HepG2 (cell line): ENCODE measurements around the gene ART4. TPM values are rescaled to one million over a fixed set of nuclear protein-coding genes. Genes with fewer than 3 reads are reported as not detected.

Source experiments
- ATF2 ChIP-seq: sonication (generic); formaldehyde crosslinking; IDR thresholded peaks from 2 replicates; pipeline ENCODE4 v1.4.0; 2020; ENCODE audit warnings: missing genetic modification reagents
- EP300 ChIP-seq, 3 experiments: sonication (generic) in 1 of 3; formaldehyde crosslinking in 1 of 3; IDR thresholded peaks; 2 replicates each; pipeline versions ENCODE4 v1.5.1 to v1.6.1; 2011 to 2020; ENCODE audit warnings: low read depth in 2 of 3, low read length in 2 of 3, borderline replicate concordance in 1 of 3, improper control_type of control experiment in 1 of 3, mild to moderate bottlenecking in 1 of 3, missing genetic modification reagents in 1 of 3, moderate library complexity in 1 of 3
- GABPB1 ChIP-seq: IDR thresholded peaks from 2 replicates; pipeline ENCODE4 v1.6.1; 2016; ENCODE audit warnings: mild to moderate bottlenecking, missing genetic modification reagents, moderate library complexity, missing compliant biosample characterization
- GATAD2A ChIP-seq: IDR thresholded peaks from 2 replicates; pipeline ENCODE4 v1.6.1; 2016
- JDP2 ChIP-seq: sonication (generic); formaldehyde crosslinking; IDR thresholded peaks from 2 replicates; pipeline ENCODE4 v1.8.1; 2022; ENCODE audit warnings: missing genetic modification reagents, borderline replicate concordance
- MAFF ChIP-seq: IDR thresholded peaks from 2 replicates; pipeline ENCODE4 v1.6.1; 2011; ENCODE audit warnings: low read depth, low read length, improper control_type of control experiment
- MEIS1 ChIP-seq: sonication (generic); formaldehyde crosslinking; IDR thresholded peaks from 2 replicates; pipeline ENCODE4 v1.9.0; 2021; ENCODE audit warnings: mild to moderate bottlenecking, missing genetic modification reagents, moderate library complexity, borderline replicate concordance
- NFE2L2 ChIP-seq: fragments of 150-350 bp; IDR thresholded peaks from 2 replicates; pipeline ENCODE4 v1.6.1; 2014; ENCODE audit warnings: low read length
- RARG ChIP-seq: sonication (generic); formaldehyde crosslinking; IDR thresholded peaks from 2 replicates; pipeline ENCODE4 v1.4.0; 2020; ENCODE audit warnings: low read depth, mild to moderate bottlenecking, missing genetic modification reagents
- RFX1 ChIP-seq: fragments of 450-650 bp; IDR thresholded peaks from 2 replicates; pipeline ENCODE4 v1.6.1; 2017
- SAP130 ChIP-seq: IDR thresholded peaks from 2 replicates; pipeline ENCODE4 v1.6.1; 2016; ENCODE audit warnings: low read depth
- SIX4 ChIP-seq: sonication (generic); formaldehyde crosslinking; IDR thresholded peaks from 2 replicates; pipeline ENCODE4 v1.4.0; 2020; ENCODE audit warnings: missing genetic modification reagents
- SP2 ChIP-seq: sonication (generic); formaldehyde crosslinking; IDR thresholded peaks from 2 replicates; pipeline ENCODE4 v1.5.1; 2020; ENCODE audit warnings: mild to moderate bottlenecking, missing genetic modification reagents
- SRF ChIP-seq: IDR thresholded peaks from 2 replicates; pipeline ENCODE4 v1.6.1; 2011; ENCODE audit warnings: mild to moderate bottlenecking, low read depth, low read length, moderate library complexity
- TERF1 ChIP-seq: sonication (generic); formaldehyde crosslinking; IDR thresholded peaks from 2 replicates; pipeline ENCODE4 v1.8.0; 2022; ENCODE audit warnings: mild to moderate bottlenecking, missing genetic modification reagents, moderate library complexity
- WIZ ChIP-seq: sonication (generic); formaldehyde crosslinking; IDR thresholded peaks from 2 replicates; pipeline ENCODE4 v1.5.1; 2020; ENCODE audit warnings: mild to moderate bottlenecking, missing genetic modification reagents
- YY1 ChIP-seq: IDR thresholded peaks from 2 replicates; pipeline ENCODE4 v1.6.1; 2011; ENCODE audit warnings: low read length, low read depth, moderate library complexity, mild to moderate bottlenecking; ENCODE audit not compliant: insufficient read depth, insufficient replicate concordance
- ZNF260 ChIP-seq: sonication (generic); formaldehyde crosslinking; IDR thresholded peaks from 2 replicates; pipeline ENCODE4 v1.4.0; 2020; ENCODE audit warnings: missing genetic modification reagents, low read depth, mild to moderate bottlenecking, borderline replicate concordance
- ZNF317 ChIP-seq: sonication (generic); formaldehyde crosslinking; IDR thresholded peaks from 2 replicates; pipeline ENCODE4 v1.5.0; 2020; ENCODE audit warnings: mild to moderate bottlenecking, missing genetic modification reagents
- ZNF546 ChIP-seq: sonication (generic); formaldehyde crosslinking; conservative IDR thresholded peaks from 2 replicates; pipeline ENCODE4 v1.8.1; 2023; ENCODE audit warnings: mild to moderate bottlenecking, missing genetic modification reagents
- ZNF567 ChIP-seq: sonication (generic); formaldehyde crosslinking; IDR thresholded peaks from 2 replicates; pipeline ENCODE4 v1.8.1; 2023; ENCODE audit warnings: mild to moderate bottlenecking, missing genetic modification reagents, borderline replicate concordance
- ZNF597 ChIP-seq: sonication (generic); formaldehyde crosslinking; IDR thresholded peaks from 2 replicates; pipeline ENCODE4 v1.5.0; 2020; ENCODE audit warnings: missing genetic modification reagents
- ZNF777 ChIP-seq: sonication (generic); formaldehyde crosslinking; IDR thresholded peaks from 2 replicates; pipeline ENCODE4 v1.4.0; 2020; ENCODE audit warnings: missing genetic modification reagents
- ZNF781 ChIP-seq: sonication (generic); formaldehyde crosslinking; IDR thresholded peaks from 2 replicates; pipeline ENCODE4 v1.5.1; 2020; ENCODE audit warnings: borderline replicate concordance, mild to moderate bottlenecking, missing genetic modification reagents; ENCODE audit errors: not compliant biosample characterization
- polyA plus RNA-seq, 8 experiments: library from polyadenylated mRNA; depleted of rRNA in 3 of 8; stranded (reverse) in 7 of 8; unstranded in 1 of 8; fragments of >200 nt; fragmentation: Illumina TruSeq in 4 of 8; extraction: Trizol in 4 of 8; gene quantifications; 2 replicates each; pipeline versions ENCODE4 v1.2.1 to v1.2.3, GENCODE V29; 2011 to 2016; ENCODE audit warnings: low read depth in 4 of 8, missing spikeins in 1 of 8, mixed read lengths in 1 of 8; ENCODE audit not compliant: insufficient read depth in 1 of 8
- total RNA-seq, 5 experiments: library from RNA; depleted of rRNA; stranded (reverse); fragments of >200 nt; fragmentation: Illumina TruSeq; extraction: Trizol; gene quantifications; 2 replicates each; pipeline ENCODE4 v1.2.3, GENCODE V29; 2016; ENCODE audit warnings: low read depth in 1 of 5

ART4 gene
- total and polyA plus RNA-seq, 2 of the 13 experiments (the other 11 are each of a cell fraction or from before 2014, with no cell fraction given), result 17.6 to 20.3 TPM

GRCh38 chr12:14803011-14803829, 40.1 kb downstream of the ART4 start, which contains the start of the genes C12orf60 and WBP11 (continued):
- TF ChIP-seq ZNF777 (peak; percentile 22; the same call in 1 of the 2 replicates), JDP2 (CRISPR knock-in tag) (no peak), ZNF317 (CRISPR knock-in tag) (0 out of 2 replicates have a peak, but pooled peaks have one; percentile 57), SIX4 (CRISPR knock-in tag) (no peak), NFE2L2 (no peak), GABPB1 (peak; percentile 96), YY1 (peak; percentile 95), SAP130 (CRISPR knock-in tag) (peak; percentile 93), MEIS1 (CRISPR knock-in tag) (no peak), SP2 (CRISPR knock-in tag) (peak; percentile 95), RFX1 (0 out of 2 replicates have a peak, but pooled peaks have one; percentile 19), ZNF567 (no peak), EP300 (IDR thresholded peaks at IDR 0.05; ENCODE audit: low read depth in 2 of 2, low read length in 2 of 2) (no peak), EP300 (CRISPR knock-in tag; IDR thresholded peaks at IDR 0.05; ENCODE audit: borderline replicate concordance) (no peak), GATAD2A (CRISPR knock-in tag) (0 out of 2 replicates have a peak, but pooled peaks have one; percentile 33), WIZ (0 out of 2 replicates have a peak, but pooled peaks have one; percentile 30), ZNF260 (no peak), ZNF781 (peak; percentile 51), TERF1 (CRISPR knock-in tag) (no peak), RARG (CRISPR knock-in tag) (no peak), ATF2 (CRISPR knock-in tag) (peak; percentile 59; the same call in 1 of the 2 replicates), MAFF (no peak), ZNF546 (CRISPR knock-in tag) (no peak), SRF (no peak), ZNF597 (no peak)
